GM21390 (cell line): ENCODE data around the gene CEMP1.

Experiments
- ATAC-seq: cut with Tn5 transposase; IDR thresholded peaks from one replicate; pipeline ENCODE4 v1.9.1; 2021; ENCODE audit not compliant: unreplicated experiment

The CEMP1 gene

GRCh38 chr16:2487517-2487842 is 43.7 kb downstream of the CEMP1 start:
- ATAC-seq = no peak

GRCh38 chr16:2486645-2487516 is 44.3 kb downstream of the CEMP1 start:
- ATAC-seq = no peak

GRCh38 chr16:2485811-2486507 is 45.2 kb downstream of the CEMP1 start:
- no peak for ATAC-seq

GRCh38 chr16:2484898-2485508 is 46.2 kb downstream of the CEMP1 start:
- no peak for ATAC-seq

DNA sequence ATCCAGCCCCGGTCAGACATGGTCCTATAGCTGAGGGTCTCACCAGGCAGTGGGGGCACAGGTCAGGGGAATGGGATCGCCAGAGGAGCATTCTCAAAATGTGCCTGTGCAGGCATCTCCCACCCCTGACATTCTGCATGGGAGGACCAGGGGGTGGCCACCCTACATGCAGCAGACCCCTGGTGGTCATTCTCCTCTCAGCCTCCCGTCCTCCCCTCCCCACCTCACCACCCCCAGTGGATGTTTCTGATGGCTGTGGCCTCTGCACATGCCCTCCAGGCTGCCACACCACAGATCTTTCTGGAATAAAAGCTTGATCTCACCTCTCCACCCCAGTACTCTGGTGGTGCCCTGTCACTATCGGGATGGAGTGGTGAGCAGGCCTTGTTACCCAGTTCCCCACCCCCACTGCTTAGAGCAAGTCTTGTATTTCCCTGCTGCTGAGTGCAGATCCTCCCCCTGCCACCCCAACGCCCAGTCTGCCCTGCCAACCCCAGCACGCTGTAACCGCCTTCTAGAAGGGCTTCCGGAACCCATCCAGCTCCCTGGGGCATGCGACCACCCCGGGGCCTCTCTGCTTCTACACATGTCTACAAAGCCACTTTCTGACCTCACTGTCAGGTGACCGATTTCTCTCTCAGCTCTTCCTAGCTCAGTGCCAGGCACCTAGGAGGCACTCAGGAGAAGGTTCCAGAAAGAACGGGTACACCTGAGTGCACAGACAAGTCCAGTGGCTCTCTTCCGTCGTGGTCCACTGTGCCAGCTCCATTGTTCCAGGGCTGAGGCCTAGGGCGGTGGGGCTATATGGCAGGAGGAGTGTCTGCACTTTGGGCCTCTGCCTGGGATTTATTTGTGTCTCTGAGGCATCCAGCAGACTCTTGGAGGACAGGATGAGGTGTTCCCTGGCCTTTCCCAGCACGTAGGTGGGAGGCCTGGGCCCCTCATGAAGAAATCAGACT is 47.0 kb downstream of the CEMP1 start:
- no peak for ATAC-seq

DNA sequence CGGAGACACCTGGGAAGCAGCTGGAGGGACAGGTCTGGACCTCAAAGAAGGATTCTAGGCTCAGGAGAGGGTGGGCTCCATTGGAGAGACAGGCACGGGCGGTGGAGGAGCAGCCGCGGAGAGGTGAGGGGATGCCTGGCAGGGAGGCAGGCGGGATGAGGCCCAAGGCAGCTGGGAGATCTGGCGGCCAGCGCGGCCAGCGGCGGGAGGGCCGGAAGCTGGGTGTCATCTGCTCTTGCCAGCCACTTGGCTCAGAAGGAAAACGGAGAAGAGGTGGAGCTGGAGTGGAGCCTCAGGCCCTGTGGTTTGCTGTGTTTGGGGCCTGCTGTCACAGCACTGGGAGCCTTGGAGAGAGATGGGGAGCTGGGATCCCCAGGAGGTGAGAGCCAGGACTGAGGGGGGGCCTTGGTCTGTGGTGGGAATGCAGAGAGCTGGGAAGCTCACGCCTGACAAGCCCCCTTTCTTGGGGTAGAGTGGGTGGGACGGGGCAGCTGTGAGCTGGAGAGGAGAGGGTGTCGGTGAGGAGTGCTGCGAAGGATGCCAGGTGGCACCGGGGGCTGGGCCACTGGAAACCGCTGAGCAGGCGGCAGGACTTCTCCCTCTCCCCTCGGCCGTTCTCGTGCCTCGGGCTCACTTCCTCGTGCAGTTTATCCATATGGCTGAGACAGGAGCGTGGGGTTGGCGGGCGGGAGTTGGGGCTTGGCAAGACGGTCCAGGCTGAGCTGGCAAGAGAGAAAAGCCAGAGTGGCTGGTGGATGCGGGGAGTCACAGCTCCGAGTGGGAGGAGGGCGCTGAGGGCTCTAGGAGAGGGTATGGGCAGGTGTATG is 48.3 kb downstream of the CEMP1 start:
- no peak for ATAC-seq

- no peak for ATAC-seq
Measured at GRCh38 chr16:2482249-2482648, 49.0 kb downstream of the CEMP1 start.

DNA sequence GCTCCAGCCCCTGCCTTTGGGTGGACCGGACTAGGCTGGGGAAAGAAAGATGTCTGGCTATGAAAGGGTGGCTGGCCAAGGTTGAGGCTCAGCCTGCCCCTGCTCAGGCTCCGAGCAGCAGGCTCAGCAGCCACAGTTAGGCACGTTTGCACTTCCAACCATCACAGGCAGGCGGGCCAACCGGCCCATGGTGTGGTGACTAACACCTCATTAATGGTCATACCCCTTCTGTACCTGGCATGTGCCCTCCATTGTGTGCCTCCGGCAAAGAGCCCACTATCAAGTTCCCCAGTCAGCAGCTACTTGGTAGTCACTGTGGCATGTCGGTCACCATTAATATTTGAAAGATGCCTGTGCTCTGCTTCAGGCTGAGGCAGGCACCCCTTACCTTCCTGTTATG is 49.5 kb downstream of the CEMP1 start:
- no peak for ATAC-seq

- ATAC-seq = no peak
Measured at GRCh38 chr16:2480948-2481347, 50.3 kb downstream of the CEMP1 start.
